Measurements from ENCODE around the gene FBXW8.

FBXW8 gene, protein sequence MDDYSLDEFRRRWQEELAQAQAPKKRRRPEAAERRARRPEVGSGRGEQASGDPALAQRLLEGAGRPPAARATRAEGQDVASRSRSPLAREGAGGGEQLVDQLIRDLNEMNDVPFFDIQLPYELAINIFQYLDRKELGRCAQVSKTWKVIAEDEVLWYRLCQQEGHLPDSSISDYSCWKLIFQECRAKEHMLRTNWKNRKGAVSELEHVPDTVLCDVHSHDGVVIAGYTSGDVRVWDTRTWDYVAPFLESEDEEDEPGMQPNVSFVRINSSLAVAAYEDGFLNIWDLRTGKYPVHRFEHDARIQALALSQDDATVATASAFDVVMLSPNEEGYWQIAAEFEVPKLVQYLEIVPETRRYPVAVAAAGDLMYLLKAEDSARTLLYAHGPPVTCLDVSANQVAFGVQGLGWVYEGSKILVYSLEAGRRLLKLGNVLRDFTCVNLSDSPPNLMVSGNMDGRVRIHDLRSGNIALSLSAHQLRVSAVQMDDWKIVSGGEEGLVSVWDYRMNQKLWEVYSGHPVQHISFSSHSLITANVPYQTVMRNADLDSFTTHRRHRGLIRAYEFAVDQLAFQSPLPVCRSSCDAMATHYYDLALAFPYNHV

DNA sequence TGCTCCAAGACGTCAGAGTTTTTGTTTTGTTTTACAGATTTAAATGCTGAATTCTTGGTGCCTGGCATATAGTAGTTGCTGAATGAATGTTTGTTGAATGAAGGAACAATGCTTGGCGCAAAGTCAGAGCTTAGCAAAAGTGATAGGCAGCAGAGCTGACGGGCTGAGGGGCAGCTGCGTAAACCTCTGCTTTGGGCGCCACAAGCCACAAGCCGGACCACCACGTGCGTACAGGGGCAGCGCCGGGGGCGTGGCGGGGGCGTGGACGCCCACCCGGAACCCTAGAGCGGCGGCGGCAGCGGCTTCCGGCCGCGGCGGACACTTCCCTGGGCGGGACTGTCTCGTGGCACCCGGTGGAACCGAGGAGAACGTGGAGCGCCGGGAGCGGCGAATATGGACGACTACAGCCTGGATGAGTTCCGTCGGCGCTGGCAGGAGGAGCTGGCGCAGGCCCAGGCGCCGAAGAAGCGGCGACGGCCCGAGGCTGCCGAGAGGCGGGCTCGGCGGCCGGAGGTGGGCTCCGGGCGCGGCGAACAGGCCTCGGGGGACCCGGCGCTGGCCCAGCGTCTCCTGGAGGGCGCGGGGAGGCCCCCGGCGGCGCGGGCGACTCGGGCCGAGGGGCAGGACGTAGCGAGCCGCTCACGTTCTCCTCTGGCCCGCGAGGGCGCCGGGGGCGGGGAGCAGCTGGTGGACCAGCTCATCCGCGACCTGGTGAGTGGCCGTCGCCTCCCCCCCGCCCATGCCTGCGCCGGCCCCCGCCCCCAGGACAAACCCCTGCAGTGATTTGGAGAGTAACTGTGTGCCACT, at the start of gene FBXW8:
Gene FBXW8 (plus strand): TSS at position 306 of the 807 bp plus-strand sequence. CDS start 88 bp downstream, at position 394.
- peak; percentile 95 for DNase-seq (ENCODE audit: low spot score)

DNA sequence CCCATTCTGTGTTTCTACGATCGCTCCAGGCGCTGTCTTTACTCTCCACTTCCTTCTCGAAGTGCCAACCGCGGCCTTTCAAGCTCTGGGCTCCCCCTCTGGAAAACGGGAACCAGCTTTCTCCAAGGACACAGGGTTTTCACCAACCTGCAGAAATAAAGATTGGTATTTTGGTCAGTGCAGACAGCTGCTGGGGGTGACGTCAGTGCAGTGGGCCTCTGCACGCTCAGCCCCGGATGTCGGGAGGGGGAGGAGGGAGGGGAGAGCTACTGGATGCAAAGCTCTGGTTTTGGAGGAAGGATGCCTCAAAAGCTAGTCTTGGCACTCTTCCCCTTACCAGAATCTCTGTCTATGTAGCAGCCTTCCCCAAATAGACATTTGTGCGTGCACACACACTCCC, 49.4 kb upstream of the FBXW8 start:
- DNase-seq (ENCODE audit: low spot score) = no peak

DNA sequence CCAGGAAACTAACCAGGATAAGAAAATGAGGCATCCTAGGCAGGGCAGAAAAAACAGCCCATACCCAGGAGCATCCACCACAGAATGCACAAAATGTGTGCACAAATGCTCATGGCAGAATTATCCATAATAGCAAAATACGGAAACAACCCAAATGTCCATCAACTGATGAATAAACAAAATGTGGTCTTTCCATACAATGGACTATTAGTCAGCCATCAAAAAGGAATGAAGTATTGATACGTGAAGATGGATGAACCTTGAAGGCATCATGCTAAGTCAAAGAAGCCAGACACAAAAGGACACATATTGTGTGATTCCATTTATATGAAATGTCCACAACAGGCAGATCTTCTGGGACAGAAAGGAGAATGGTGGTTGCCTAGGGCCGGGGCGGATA, 48.6 kb upstream of the FBXW8 start:
- no peak for DNase-seq (ENCODE audit: low spot score)

DNA sequence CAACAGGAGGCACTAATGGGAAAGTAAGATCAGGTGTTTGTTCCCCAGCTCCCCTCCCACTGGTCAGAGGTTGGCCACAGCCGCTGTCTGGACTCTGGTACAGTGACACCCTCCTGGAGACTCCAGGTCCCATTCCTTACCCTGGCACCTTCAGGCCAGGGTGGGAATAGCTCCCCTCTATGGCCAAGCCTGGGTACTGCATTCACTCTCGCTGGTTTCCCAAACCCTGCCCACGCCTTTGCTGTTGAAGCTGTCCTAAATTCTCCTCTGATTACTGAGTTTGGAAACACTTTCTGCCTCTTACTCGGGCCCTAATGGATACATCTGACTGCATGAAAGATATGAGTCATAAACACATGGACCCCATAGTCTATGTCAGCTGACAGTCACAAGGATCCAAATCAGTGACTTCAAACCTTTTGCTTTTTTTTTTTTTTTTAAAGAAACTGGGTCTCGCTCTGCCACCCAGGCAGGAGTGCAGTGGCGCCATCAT, 47.4 kb upstream of the FBXW8 start:
- peak; percentile 64 for DNase-seq (ENCODE audit: low spot score)

DNA sequence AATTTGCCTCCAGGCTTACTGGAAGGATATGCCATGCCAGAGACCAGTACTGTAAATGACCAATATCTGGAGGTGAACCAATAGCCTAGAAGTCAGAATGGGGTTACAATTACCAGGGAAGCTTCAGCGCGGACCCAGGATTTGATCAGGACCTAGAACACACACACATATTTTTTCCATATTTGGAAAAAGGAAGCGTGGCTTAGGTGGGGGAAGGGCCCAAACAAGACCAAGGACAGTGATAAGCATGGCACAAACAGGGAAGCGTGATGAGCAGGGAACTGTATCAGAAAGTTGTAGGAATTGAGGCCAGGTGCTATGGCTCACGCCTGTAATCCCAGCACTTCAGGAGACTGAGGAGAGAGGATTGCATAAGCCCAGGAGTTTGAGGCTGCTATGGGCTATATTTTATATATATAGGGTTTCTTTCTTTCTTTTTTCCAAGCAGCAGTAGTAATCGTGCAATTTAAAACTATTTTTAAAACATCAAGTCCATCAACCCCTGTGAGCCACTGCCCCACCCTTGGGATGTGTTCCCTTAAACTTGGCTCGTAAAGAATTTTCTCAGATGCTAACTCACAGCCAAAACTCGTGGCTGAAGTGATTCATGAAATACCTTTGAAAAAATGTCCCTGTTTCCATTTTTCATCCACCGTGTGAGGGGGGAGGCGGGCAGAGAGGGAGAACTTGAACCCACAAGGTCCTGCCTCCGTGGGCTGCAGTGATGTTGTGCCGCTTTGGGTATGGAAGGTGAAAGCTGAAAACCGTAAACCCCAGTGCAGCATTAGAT, 46.2 kb upstream of the FBXW8 start:
- no peak for DNase-seq (ENCODE audit: low spot score)

DNA sequence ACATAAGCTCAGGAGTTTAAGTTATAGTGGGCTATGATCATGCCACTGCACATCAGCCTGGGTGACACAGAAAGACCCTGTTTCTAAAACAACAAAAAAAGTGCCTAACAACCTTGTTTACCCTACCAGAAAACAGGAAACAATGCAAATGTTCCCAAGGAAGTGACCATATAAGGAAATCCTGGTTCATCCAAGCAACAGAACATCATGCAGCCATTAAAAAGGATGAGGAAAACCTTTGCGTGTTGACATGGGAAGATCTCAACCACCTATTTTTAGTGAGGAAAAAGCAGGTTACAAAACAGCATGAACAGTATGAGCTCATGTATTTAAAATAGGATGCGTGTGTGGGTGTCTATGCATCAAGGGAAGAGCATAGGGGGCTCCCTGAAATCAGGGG, 43.2 kb upstream of the FBXW8 start:
- DNase-seq (ENCODE audit: low spot score) = no peak

DNA sequence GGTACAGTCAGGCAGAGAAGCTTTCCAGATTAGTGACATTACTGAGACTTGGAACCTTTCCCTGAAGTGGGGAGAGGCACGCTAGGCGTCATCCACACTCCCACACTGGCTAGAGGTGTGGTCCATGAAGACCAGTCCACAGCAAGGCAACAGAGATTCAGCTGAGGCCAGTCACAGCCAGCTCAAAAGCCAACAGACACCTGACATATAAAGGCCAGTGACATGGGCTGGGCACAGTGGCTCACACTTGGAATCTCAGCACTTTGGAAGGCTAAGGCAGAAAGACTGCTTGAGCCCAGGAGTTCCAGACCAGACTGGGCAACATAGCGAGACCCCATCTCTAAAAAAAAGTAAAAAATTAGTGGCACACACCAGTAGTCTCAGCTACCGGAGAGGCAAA, 40.4 kb upstream of the FBXW8 start:
- DNase-seq (ENCODE audit: low spot score) = no peak

DNA sequence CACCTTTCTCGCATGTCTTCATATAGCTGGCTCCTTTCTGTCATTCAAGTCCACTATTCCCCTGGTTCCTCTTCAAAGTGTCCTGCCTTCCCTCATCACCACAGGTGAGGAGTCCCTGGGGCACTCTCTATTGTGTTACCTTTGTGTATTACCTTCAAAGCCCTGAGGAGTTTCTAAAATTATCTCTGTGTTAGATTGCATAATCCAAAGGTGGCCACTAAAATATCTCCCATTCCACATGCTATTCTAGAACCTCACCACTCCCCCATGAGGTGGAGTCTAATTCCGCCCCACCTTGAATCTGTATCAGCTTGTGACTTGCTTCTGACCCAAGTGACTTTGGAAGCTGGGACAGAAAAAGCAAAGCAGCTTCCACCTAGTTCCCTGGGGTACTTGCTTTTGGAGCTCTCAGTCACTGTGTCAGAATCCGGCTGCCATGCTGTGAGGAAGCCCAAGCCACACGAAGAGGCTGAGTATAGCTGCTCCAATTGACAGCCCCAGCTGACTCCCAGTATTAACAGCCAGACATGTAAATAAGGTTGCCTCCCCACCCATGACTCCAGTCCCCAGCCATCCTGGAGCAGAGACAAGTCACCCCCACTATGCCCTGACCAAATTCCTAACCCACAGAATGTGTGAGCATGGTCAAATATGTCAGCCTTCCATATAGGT, 36.3 kb upstream of the FBXW8 start:
- no peak for DNase-seq (ENCODE audit: low spot score)

DNA sequence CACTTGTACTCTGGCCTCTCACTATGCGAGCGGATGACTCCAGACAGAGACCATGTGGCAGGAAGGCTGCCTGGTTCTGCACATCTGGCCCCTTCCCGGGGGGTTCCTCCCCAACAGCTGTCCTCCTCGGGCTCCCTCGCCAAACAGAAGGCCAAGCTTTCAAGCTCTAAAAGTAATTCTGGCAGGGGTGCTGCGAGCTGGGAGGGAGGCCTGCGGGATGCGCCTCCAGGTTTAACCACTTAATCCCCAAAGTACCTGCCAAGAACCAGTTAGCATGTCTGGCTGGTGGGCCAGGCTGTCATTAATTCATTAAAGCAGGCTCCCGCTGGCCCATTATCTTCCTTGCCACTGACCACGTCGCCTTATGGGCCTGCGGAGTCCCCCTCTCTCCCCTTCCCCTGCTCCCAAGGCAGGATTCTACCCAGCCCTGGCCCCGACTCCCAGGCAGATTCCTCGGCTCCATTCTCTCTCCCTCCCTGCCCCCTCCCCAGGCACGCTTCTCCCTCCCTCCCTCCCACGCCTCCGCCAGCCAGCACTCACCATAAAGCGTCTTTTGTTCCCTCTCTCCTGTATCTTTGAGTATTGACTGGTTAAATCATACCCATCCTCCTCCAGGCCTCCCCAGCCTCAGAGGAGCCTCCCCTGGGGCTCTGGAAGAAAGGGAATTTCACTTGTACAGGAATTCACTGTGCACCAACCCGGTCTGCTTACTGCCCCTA, 34.4 kb upstream of the FBXW8 start:
- DNase-seq (ENCODE audit: low spot score) = no peak

DNA sequence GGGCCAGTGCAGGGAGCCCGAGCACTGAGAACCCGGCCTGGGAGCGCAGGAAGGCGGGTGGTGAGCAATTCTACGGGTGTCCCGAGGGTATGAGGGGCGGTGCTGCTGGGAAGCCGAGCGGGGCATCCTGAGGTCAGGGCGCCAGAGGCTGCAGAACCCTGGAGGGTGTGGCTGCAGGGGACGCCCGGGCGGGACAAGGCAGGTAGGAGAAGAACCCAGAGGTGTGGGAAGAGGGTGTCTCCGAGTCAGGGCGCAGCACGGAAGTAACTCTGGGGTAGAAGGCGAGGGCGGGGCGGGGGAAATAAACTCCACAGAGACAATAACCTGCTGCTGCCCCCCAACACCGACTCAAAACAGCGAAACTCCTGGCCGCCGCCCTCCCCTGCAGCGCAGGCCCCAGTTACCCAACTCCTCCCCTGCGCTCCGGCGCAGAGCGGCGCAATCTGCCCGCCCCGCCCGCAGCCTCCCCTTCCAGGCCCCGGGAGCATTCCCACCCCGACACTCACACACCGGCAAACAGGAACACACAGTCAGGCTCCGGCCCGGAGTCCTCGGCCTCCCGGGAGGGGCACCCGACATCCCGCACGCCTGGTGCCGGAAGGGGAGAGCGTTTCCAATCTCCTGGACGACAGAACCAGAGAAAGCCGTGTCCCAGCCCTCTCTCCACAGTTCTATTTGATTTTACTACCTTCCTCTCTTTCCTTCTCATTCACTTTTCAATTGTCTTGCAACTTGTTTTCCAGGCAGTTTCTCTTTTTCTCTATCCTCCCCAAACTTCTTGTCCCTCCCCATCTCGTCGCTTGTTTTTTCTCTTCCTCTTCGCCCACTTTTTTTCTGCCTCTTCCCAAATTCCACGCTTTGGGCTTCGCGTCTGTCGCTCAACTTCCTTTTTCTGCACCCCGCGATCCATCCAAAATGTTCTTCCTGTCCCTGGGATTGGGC, 31.9 kb upstream of the FBXW8 start:
- DNase-seq (ENCODE audit: low spot score) = peak; percentile 57

DNA sequence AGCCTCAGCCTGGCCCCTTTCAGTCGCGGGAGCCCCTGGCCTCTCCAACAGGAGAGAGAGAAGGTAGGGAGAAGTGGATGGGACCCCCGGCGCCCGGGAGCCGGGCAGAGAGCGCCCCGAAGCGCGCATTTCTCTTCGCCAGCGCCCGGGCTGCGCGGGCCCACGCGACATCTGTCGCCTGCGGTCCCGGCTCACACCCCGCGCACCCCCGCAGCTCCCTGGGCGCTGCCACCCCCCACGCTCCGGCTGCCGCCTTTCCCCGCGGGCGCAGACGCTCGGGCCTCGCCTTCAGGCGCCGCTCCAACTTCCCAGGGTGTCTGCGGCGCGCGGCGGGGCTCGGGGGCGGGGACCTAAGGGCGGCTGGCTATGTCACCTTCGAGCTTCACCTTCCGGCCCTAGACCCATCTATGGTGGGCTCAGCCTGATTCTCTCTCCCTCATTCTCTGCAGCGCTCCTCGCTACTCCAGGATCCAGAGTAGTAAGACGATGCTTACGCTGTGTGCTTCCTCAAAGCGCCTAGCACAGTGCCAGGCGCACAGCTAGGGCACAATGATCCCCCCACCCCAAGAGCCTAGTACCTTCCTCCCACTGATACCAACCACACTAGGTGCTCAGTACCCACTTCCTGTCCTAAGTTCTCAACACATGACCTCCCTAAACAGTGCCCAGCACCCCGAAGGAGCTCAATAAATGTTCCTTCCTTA, 31.1 kb upstream of the FBXW8 start:
- peak; percentile 63 for DNase-seq (ENCODE audit: low spot score)

DNA sequence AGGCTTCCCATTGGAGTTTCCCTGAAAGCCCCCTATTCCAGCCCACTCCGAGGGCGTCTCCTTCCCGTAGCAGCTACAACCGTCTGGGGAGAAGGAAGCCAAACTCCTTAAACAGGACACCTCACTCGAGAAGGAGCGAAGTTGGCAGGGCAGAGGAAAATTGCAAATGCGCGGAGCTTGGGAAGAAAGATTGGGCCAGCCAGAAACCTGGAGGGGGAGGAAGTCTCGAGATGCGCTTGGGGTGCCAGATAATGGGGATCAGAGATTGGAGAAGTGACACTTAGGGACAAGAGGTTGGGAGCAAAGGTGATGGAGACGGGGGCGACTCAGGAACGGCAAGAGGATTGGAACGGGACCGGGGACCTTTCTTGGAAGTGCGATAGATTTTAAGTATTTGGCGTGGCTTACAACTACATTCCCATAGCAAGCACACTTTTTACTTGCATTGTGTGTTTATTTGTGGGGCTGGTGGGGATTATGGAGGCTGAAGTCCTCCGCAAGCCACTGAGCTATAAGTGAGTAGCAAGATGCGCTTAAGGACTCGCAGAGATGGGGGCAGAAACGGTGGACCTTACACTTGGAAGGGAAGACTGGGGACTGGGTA, 30.4 kb upstream of the FBXW8 start:
- no peak for DNase-seq (ENCODE audit: low spot score)

DNA sequence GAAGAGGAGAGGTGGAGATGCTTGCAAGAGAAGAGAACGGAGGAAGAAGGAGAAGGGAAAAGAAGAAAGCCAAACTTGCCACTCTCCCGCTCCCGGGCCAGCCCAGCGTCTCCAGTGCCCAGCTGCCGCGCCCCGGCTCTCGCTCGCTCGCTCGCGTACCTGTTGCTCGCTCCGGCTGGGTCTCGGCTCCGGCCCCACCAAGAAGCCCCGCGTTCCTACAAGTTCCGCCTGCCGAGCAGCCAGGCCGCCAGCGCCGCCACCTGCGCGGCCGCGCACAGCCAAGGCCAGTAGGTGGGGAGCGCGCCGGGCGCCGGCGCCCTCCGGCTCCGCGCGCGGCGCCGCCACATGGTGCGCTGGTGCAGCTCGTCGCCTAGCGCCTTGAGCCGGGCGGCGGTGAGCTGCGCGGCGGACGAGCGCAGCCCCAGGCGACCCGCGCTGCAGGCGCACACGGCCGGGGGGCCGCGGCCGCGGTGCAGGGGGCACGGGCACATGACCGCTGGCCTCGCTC, 29.9 kb upstream of the FBXW8 start:
- DNase-seq (ENCODE audit: low spot score) = peak; percentile 91

DNA sequence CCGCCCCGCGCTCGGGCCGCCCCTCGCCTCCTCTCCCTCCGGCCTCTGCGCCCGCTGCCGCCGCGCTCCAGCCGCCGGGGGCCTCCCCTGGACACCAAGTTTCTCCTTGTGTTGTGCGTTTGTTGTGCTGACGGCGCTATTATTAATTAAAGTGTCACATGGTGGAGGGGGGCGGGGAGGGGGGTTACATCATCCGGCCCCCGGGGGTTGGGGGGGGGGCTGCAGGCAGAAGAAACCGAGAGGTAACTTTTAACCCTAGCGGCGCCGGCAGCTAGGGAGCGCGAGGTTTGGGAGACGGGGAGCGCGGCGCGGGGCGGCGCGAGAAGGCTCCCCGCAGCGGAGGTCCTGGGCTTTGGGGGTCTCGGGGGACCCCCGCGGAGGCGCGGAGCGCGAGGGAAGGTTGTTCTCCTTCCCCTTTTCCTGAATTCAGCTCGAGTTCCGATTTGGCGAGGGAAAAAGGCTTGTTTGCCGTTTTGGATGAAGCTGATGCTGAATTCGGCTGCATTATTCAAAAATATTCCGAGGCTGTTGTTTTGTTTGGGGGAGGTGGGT, 29.3 kb upstream of the FBXW8 start, which contains the start of gene HRK:
Gene HRK (minus strand): TSS at position 117 of the 552 bp plus-strand sequence. CDS start 134 bp downstream, outside the sequence.
- no peak for DNase-seq (ENCODE audit: low spot score)

DNA sequence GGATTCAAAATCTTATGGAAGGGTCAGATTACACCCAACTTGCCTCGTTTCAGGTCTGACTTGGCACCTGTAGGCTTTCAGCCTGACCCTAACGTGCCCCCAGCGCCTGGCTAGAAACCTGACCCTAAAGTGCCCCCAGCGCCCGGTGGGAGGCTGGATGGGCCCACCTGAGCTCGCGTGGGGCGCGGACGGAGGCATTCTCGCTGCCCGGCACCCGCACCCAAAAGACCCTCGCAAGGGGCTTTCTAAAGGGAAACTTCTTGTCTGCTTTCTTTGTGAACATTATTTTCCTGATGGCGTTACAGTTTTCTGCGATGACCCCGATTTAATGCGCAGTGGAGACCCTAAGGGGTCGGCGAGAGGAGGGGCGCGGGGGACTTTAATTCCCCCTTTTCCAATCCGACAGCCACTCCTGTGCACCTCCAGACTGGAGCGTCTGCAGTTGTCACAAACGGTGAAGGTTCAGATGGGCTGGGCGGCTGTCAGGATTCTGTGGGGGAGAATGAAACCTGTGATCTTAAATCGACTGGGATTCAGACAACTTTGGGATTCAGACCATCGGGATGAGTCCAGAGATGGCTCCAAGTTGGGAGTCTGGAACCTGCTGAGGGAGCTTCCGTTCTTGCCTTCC, 28.8 kb upstream of the FBXW8 start:
- no peak for DNase-seq (ENCODE audit: low spot score)

DNA sequence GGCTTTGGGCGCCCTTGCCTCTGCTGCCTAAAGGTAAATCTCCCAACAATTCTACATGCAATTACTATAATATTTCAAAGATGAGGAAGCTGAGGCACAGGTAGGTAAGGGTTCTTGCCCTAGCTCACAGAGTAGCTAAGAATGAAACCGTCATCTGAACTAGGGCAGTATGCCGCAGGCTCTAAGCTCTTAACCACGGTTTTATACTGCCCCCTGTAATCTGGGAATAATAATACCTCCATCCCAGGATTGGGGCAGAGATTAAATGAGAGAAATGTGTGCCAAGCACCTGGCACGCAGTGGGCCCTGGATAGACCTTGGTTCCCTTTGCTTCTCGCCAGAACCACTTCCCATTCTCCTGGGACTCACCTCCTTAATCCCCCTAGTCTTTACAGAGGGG, 28.0 kb upstream of the FBXW8 start:
- DNase-seq (ENCODE audit: low spot score) = peak; percentile 73

DNA sequence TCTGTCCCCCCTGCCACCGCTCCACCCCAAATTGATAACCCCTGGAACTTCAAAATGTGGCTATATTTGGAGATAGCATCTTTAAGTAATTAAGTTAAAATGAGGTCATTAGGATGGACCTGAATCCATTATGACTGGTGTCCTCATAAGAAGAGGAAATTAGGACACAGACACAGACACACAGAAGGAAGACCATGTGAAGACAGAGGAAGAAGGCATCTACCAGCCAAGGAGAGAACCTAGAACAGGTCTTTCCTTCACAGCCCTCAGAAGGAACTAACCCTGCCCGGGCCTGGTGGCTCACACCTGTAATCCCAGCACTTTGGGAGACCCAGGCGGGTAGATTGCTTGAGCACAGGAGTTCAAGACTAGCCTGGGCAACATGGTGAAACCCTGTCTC, 25.9 kb upstream of the FBXW8 start:
- DNase-seq (ENCODE audit: low spot score) = no peak
